ENCODE data around the gene TSEN54.
A peak's percentile ranks its signal among the peaks of the same experiment; 100 is the strongest.

Gene TSEN54

DNA sequence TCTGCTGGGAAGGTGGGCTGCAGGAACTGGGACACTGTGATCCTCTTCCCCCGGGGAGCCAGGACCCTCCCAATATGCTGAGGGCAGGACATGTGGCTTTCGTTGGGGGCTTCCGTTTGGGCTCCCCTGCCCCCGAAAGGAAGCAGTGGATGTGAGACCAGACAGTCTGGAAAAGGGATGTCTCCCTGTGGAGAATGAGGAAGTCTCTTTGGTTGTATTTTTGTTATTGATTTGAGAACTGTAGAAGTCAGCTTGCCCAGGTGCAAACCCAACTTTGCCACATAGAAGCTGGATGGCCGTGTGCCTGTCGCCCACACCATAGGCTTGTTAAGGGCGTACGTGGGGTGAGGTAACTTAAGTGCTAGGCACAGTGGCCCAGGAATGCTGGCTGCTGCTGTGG, 27.9 kb downstream of the TSEN54 start:
- DNase-seq (ENCODE audit: low spot score) = no peak

GRCh38 chr17:75546181-75546580, 29.9 kb downstream of the TSEN54 start:
- DNase-seq (ENCODE audit: low spot score) = no peak

GRCh38 chr17:75547091-75547490, 30.8 kb downstream of the TSEN54 start:
- no peak for DNase-seq (ENCODE audit: low spot score)

DNA sequence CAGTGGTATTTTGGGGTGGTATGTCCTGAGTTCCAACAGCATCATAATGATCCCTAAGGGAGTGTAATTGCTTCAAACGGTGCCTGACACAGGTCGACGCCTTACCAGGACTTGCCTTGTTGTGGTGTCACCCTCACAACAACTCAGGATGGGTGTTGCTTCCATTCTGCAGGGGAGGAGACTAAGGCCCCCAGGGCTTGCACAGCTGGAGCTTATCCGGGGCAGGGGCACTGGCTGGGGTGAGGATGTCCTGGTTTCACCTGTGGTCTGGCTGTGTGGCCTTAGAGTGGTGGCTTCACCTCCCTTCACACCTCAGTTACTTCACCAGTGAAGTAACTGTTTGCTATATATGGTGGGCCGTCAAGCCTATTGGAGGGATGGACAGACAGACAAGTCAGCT, 32.5 kb downstream of the TSEN54 start:
- no peak for DNase-seq (ENCODE audit: low spot score)

GRCh38 chr17:75549246-75550138, 33.2 kb downstream of the TSEN54 start:
- DNase-seq (ENCODE audit: low spot score) = peak; percentile 92

GRCh38 chr17:75550139-75550465, 33.8 kb downstream of the TSEN54 start:
- DNase-seq (ENCODE audit: low spot score) = no peak

GRCh38 chr17:75551266-75551665, 34.9 kb downstream of the TSEN54 start:
- DNase-seq (ENCODE audit: low spot score) = no peak

GRCh38 chr17:75552425-75553294, 36.3 kb downstream of the TSEN54 start:
- DNase-seq (ENCODE audit: low spot score) = no peak

- DNase-seq (ENCODE audit: low spot score) = no peak
Observed at GRCh38 chr17:75553295-75554110, 37.2 kb downstream of the TSEN54 start.

- no peak for DNase-seq (ENCODE audit: low spot score)
Observed at GRCh38 chr17:75555679-75556153, 39.4 kb downstream of the TSEN54 start.

DNA sequence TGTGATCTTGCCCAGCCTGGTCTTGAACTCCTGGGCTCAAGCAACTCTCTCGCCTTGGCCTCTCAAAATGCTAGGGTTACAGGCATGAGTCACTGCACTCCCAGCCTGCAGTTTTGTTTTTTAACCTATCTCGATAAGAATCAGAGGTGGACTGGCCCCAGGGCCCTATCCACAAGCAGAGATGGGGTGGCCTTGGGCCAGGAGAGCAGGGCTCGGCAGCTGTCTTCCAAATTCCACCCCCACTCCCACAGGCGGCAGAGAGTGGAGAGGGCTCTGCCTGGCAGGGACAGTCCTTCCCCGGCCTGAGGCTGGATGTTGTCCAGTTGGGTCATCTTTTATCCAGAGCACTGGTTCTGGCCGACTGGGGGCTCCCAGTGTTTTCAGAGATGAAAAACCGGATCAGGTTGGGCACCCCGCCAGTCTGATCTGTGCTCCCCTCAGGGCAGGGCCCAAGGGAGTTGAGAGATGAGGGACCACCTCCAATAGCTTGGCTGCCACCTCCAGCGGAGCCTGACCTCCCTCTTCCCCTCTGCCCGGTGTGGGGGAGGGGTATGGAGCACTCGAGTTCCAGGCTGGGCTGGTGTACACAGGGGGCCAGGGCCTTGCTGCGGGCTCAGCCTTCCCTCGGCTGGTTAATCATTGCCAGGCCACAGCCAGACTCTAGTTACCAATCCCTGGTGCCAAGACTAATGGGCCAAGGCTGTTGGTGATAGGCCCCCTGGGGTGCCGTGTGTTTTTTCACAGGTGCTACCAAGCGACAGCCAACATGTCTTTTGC, 40.9 kb downstream of the TSEN54 start:
- no peak for DNase-seq (ENCODE audit: low spot score)

DNA sequence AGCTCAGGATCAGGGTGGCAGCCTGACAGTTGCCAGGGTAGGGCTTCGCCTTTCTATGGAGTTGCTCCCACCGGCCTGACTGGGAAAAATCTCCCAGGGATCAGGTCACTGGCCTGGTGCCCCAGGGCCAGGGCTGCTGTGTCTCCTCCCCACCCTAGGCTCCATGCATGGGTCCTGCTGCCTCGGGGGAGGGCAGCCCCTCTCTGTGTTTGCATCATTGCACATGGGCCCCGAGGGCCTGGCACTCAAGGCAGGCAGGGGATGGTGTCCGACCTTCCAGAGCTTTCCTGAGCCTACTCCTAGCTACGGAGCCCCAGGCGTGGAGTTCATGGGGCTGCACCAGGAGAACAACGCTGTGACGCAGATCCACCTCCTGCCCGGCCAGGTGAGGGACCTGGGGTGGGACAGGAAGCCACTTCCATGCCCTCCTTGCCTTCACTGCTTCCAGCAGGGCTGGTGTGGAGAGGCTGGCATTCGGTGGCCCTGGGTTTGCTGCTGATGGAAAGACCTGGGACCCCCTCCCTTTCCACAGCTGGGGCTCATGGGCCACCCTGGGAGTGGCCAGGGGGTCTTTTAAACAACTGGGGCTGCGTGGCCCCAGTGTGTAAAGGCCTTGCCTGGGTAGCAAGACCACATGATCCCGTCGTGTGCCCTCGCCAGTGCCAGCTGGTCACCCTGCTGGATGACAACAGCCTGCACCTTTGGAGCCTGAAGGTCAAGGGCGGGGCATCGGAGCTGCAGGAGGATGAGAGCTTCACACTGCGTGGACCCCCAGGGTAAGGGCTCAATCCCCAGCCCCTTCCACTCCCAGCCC, 41.7 kb downstream of the TSEN54 start:
- DNase-seq (ENCODE audit: low spot score) = no peak

DNA sequence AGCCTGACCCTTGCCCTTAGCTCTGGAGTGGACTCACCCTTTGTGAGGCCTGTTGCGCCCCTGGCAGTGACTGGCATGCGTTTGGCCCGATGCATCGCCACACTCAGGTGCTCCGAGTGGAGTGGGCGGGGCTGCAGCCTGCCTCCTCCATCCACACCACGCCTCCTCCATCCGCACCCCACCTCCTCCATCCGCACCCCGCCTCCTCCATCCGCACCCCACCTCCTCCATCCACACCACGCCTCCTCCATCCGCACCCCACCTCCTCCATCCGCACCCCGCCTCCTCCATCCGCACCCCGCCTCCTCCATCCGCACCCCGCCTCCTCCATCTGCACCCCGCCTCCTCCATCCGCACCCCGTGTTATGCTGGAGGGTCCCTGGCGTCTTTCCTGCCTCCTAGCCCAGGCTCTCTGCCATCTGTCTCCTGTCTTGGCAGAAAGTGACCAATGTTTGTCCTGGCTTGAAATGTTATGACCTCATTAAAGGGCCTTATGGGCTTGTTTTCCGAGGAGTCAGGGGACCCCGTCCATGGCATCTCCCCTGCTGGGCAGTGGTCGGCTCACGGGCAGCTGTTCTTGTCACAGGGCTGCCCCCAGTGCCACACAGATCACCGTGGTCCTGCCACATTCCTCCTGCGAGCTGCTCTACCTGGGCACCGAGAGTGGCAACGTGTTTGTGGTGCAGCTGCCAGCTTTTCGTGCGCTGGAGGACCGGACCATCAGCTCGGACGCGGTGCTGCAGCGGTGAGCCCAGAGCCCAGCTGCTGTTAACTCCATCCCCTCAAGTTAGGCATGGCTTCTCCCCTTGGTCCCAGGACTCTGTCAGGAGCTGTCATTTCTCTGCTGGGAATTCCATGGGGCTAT, 42.6 kb downstream of the TSEN54 start:
- no peak for DNase-seq (ENCODE audit: low spot score)

DNA sequence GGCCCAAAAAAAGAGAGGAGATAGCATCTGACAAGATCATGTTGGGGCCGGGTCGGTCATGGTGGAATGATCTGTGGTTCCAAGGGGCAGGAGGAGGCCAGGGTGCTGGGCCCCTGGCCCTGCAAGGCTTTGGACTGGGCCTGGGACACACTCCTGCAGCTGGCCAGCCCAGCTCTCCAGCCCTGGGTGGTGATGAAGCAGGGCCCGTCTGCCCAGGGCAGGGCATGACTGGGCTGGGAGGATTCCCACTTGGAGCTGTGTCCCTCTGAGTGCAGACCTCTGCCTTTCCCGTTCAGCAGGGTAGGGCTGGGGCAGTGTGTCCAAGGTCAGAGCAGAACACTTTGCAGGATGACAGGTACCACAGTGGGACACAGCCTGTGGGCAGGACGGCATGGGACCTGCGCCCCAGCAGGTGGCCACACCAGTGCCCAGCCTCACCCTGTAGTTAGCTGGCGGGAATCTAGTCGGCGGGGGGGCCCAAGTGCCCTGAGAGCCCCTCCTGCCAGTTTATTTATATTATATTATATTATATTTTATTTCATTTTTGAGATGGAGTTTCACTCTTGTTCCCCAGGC, 43.7 kb downstream of the TSEN54 start:
- DNase-seq (ENCODE audit: low spot score) = no peak

GRCh38 chr17:75561927-75562603, 45.7 kb downstream of the TSEN54 start:
- DNase-seq (ENCODE audit: low spot score) = no peak

DNA sequence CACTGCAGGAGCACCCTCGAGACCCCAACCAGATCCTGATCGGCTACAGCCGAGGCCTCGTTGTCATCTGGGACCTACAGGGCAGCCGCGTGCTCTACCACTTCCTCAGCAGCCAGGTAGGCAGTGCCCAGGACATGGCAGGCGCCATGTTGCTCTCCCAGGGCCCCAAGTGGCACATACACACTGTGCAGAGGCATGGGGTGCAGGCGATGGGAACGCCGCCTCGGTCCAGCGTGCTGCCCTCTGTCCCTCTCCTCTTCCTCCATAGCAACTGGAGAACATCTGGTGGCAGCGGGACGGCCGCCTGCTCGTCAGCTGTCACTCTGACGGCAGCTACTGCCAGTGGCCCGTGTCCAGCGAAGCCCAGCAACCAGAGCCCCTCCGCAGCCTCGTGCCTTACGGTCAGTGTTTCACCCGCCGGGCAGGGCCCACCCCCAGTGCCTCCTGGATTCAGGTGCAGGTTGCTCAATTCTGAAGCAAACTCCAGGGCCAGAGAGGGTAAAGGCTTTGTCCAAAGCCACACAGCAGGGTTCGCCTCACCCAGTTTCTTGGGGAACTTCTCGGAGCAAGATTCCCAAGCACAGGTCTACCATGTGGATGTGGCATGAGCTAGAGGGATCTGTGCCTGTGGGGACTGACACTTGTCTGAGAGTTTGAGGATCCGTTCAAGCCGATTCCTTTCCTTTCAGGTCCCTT, 46.9 kb downstream of the TSEN54 start:
- no peak for DNase-seq (ENCODE audit: low spot score)

DNA sequence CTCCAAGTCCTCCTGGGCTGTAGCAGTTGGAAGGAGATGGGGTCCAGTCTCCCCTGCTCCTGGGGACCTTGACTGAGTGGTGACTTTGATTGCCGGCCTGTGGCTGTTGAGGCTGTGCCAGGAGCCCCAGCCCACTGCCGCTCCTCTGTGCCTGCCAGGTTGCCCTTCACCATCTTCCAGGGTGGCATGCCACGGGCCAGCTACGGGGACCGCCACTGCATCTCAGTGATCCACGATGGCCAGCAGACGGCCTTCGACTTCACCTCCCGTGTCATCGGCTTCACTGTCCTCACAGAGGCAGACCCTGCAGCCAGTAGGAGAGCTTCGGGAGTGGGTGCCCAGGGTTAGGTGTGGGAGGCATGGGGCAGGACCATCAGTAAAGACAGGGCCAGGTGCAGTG, 47.9 kb downstream of the TSEN54 start:
- no peak for DNase-seq (ENCODE audit: low spot score)

DNA sequence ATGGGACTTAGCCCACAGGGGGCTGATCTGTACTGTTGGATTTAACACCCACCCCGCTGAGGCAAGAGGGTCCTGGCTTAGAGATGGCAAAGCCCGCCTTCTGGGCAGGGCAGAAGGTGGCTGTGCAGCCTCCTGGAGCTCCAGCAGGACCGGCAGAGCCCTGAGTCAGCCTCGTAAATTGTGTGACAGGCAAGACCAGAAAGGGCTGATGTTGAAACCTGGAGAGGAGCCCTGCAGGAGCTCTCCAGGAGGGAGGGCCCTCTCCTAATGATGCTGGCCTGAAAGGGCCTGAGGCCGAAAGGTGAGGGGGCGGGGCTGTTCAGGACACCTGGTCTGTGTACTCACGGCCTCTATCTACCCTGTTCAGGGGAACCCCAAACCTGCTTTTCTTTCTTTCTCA, 48.7 kb downstream of the TSEN54 start:
- no peak for DNase-seq (ENCODE audit: low spot score)

Measured in iPS-NIHi11 (cell line).